ENCODE data around the gene HELLS. TPM values are rescaled to one million over a fixed set of nuclear protein-coding genes. Genes with fewer than 3 reads are reported as not detected.

The HELLS gene
- total RNA-seq, 1 donor from 2014 or later: 1.6 TPM

Other genes with a start within 250 kb of the HELLS start
- gene NOC3L, start 182.8 kb upstream of the HELLS start, total RNA-seq: 5.5 TPM
- gene TBC1D12, start 143.2 kb upstream of the HELLS start, total RNA-seq: 4.5 TPM
- gene CYP2C18, start 137.9 kb downstream of the HELLS start, total RNA-seq: 110 TPM
- 13.0 TPM for gene CYP2C19, start 216.9 kb downstream of the HELLS start, total RNA-seq